ENCODE measurements around the gene NRL.

NRL gene

GRCh38 chr14:24114532-24115421 lies at the start of gene NRL, which contains the start of gene DCAF11:
Gene NRL, minus strand, starts transcription at chr14:24114949. Its CDS starts 32,101 bp downstream, at chr14:24082848.
Gene DCAF11, plus strand, starts transcription at chr14:24114777. Its CDS starts 818 bp downstream, at chr14:24115595.
- DNase-seq (ENCODE audit: insufficient read length, low spot score) (peak; percentile 97), FAIRE-seq (no peak)
- TF ChIP-seq CTCF (IDR thresholded peaks at IDR 0.05; ENCODE audit: insufficient read depth, missing control alignments): no peak

- no peak for TF ChIP-seq CTCF (IDR thresholded peaks at IDR 0.05; ENCODE audit: insufficient read depth, missing control alignments)
- FAIRE-seq (no peak), DNase-seq (ENCODE audit: insufficient read length, low spot score) (no peak)
These were observed 47.3 kb upstream of the NRL start for GRCh38 chr14:24162093-24162492.

- FAIRE-seq (no peak), DNase-seq (ENCODE audit: insufficient read length, low spot score) (peak; percentile 96)
- TF ChIP-seq CTCF (IDR thresholded peaks at IDR 0.05; ENCODE audit: insufficient read depth, missing control alignments): peak; percentile 91
These were observed 46.4 kb upstream of the NRL start, which contains the start of gene IRF9 for GRCh38 chr14:24160850-24161804. Gene IRF9, plus strand, starts transcription at chr14:24161265. Its CDS starts 880 bp downstream, at chr14:24162145.

GRCh38 chr14:24160499-24160849 lies 45.7 kb upstream of the NRL start:
- TF ChIP-seq CTCF (IDR thresholded peaks at IDR 0.05; ENCODE audit: insufficient read depth, missing control alignments): no peak
- FAIRE-seq: no peak
- no peak for DNase-seq (ENCODE audit: insufficient read length, low spot score)

GRCh38 chr14:24159777-24160498 lies 45.2 kb upstream of the NRL start:
- FAIRE-seq: no peak
- no peak for TF ChIP-seq CTCF (IDR thresholded peaks at IDR 0.05; ENCODE audit: insufficient read depth, missing control alignments)

GRCh38 chr14:24157331-24157730 lies 42.6 kb upstream of the NRL start:
- no peak for TF ChIP-seq CTCF (IDR thresholded peaks at IDR 0.05; ENCODE audit: insufficient read depth, missing control alignments)
- DNase-seq (ENCODE audit: insufficient read length, low spot score) (no peak), FAIRE-seq (no peak)

More at GRCh38 chr14:24159777-24160498, 45.2 kb upstream of the NRL start:
- DNase-seq (ENCODE audit: insufficient read length, low spot score): no peak

All from D721Med (cell line).